Kidney (tissue), 14 donors: Measurements from ENCODE around the gene RPAP2. TPM values are rescaled to one million over a fixed set of nuclear protein-coding genes. Genes with fewer than 3 reads are reported as not detected.
"Not testable (repeated sequence)": the region's sequence is repeated elsewhere in the genome, so short reads cannot be mapped to it uniquely, and the experiment has no call there.

ENCODE experiments used
- DNase-seq, 5 donors: peaks; one replicate each; pipeline ENCODE4 v3.0.0-alpha.2; 2013 to 2020
- FAIRE-seq: peaks from 2 replicates; lab custom pipeline; 2012; peaks lifted over from hg19 to GRCh38; lab: Jason Lieb, UNC
- H3K27ac ChIP-seq, 2 donors: one replicate each; pipeline ENCODE4 v1.7.0; 2013; ENCODE audit warnings: low read depth in 2 of 2, low read length in 2 of 2, inconsistent platforms in 1 of 2
- H3K27me3 ChIP-seq: one replicate; pipeline ENCODE4 v1.7.1; 2013; ENCODE audit warnings: low read length, inconsistent platforms; ENCODE audit not compliant: control insufficient read depth, insufficient read depth
- H3K36me3 ChIP-seq, 3 donors: one replicate each; pipeline versions ENCODE4 v1.7.0 to v1.7.1; 2013; ENCODE audit warnings: low read length in 3 of 3, control low read depth in 1 of 3, inconsistent platforms in 1 of 3; ENCODE audit not compliant: insufficient read depth in 3 of 3, control insufficient read depth in 2 of 3
- H3K4me1 ChIP-seq, 3 donors: one replicate each; pipeline versions ENCODE4 v1.7.0 to v1.7.1; 2013; ENCODE audit warnings: low read length in 3 of 3, inconsistent platforms in 1 of 3, low read depth in 1 of 3; ENCODE audit not compliant: control insufficient read depth in 2 of 3, insufficient read depth in 2 of 3
- H3K4me3 ChIP-seq, 3 donors: one replicate each; pipeline versions ENCODE4 v1.7.0 to v1.8.1; 2013; ENCODE audit warnings: low read length in 3 of 3, control low read depth in 1 of 3, inconsistent platforms in 1 of 3
- H3K9ac ChIP-seq, 3 donors: one replicate each; pipeline versions ENCODE4 v1.7.0 to v1.7.1; 2013; ENCODE audit warnings: low read length in 3 of 3, control low read depth in 1 of 3, inconsistent platforms in 1 of 3
- H3K9me3 ChIP-seq, 3 donors: one replicate each; pipeline versions ENCODE4 v1.7.0 to v1.7.1; 2013; ENCODE audit warnings: low read length in 3 of 3, control low read depth in 1 of 3, inconsistent platforms in 1 of 3; ENCODE audit not compliant: control insufficient read depth in 2 of 3, insufficient read depth in 1 of 3
- intact Hi-C: fragments of 100-400 bp; cut with DNase I; formaldehyde crosslinking; loops from one replicate; pipeline ENCODE4 v1.11.1; 2022
- polyA plus RNA-seq: library from polyadenylated mRNA; stranded (reverse); fragments of 350-450 nt; fragmentation: Illumina TruSeq; extraction: RNeasy Lipid Tissue Mini Kit (QIAGEN cat#74804); gene quantifications from one replicate; pipeline ENCODE4 v1.2.3, GENCODE V29; 2014; ENCODE audit warnings: low read depth, low replicate concordance; ENCODE audit not compliant: insufficient read depth
- total RNA-seq: library from RNA; stranded (reverse); fragmentation: NEBNext Ultra II Directional; extraction: Animal tissue kit (Norgen Biotek cat#: 25700); gene quantifications from one replicate; pipeline ENCODE4 v1.2.1, GENCODE V29; 2021
- TF ChIP-seq, protein P1 (sequence below): IDR thresholded peaks from 3 replicates; pipeline ENCODE4 v1.5.1; 2012; ENCODE audit warnings: mild to moderate bottlenecking, moderate library complexity, borderline replicate concordance; ENCODE audit not compliant: insufficient read depth; ENCODE audit errors: extremely low read depth
- donor health status: control.
- donor health status: control.
- donor health status: control.
- donor health status: control.
- donor health status: control.
- donor health status: DM: yes; HTN: yes; CAD: no.
- donor health status: Normal renal cell carcinoma (clear cell type).

Gene RPAP2
- total and polyA plus RNA-seq, 2 donors from 2014 or later: 11.4 to 25.1 TPM

DNA sequence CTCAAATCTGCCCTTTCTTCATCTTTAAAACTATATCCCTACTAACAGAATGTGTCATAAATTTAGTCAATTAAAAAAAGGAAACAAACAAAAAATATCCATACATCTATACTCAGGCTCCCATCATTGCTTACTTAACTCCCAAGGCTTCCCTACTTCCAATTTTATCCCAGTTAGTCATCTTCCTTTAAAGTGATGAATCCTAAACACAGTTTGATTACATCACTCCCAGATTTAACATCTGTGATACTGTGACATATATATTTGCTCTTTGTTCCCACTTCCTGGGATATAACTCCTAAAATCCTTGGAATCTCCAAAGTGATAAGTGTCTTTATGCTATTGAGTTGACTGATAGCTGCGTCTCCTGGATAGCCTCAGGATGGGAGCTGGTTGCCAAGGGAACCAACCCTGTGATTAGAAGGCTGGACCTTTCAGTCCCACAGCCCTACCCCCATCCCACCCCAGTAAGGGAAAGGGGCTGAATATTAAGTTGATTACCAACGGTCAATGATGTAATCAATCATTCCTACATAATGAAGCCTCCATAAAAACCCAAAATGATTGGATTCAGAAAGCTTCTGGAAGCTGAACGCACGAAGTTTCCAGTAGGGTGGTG, 21.6 kb upstream of the RPAP2 start:
- H3K27me3 ChIP-seq: no peaks in the 10 kb centered on the region
- no peak overlapping the region for H3K27ac ChIP-seq
- no peaks in the 10 kb centered on the region for H3K9me3 ChIP-seq
- FAIRE-seq: no peak
- intact Hi-C loops: no loop called here
- H3K4me1 ChIP-seq: no peaks in the 10 kb centered on the region
- TF ChIP-seq, protein P1, sequence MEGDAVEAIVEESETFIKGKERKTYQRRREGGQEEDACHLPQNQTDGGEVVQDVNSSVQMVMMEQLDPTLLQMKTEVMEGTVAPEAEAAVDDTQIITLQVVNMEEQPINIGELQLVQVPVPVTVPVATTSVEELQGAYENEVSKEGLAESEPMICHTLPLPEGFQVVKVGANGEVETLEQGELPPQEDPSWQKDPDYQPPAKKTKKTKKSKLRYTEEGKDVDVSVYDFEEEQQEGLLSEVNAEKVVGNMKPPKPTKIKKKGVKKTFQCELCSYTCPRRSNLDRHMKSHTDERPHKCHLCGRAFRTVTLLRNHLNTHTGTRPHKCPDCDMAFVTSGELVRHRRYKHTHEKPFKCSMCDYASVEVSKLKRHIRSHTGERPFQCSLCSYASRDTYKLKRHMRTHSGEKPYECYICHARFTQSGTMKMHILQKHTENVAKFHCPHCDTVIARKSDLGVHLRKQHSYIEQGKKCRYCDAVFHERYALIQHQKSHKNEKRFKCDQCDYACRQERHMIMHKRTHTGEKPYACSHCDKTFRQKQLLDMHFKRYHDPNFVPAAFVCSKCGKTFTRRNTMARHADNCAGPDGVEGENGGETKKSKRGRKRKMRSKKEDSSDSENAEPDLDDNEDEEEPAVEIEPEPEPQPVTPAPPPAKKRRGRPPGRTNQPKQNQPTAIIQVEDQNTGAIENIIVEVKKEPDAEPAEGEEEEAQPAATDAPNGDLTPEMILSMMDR: no peak
- no peak overlapping the region for H3K9ac ChIP-seq
- DNase-seq: no peak
- peaks cover 0 to 4% (median 0%) of the 10 kb centered on the region in 3 donors for H3K36me3 ChIP-seq
- H3K4me3 ChIP-seq: no peak overlapping the region

DNA sequence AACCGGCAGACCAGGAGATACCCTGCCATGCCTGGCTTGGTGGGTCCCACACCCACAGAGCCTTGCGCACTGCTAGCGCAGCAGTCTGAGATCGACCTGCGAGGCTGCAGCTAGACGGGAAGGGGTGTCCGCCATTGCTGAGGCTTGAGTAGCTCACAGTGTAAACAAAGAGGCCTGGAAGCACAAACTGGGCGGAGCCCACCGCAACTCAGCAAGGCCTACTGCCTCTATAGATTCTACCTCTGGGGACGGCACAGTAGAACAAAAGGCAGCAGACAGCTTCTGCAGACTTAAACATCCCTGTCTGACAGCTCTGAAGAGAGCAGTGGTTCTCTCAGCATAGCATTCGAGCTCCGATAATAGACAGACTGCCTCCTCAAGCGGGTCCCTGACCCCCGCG, 19.1 kb upstream of the RPAP2 start:
- H3K4me3 ChIP-seq, H3K9ac ChIP-seq, FAIRE-seq, H3K9me3 ChIP-seq, H3K4me1 ChIP-seq, H3K36me3 ChIP-seq, DNase-seq, intact Hi-C loops, H3K27ac ChIP-seq, H3K27me3 ChIP-seq: not testable (repeated sequence)

DNA sequence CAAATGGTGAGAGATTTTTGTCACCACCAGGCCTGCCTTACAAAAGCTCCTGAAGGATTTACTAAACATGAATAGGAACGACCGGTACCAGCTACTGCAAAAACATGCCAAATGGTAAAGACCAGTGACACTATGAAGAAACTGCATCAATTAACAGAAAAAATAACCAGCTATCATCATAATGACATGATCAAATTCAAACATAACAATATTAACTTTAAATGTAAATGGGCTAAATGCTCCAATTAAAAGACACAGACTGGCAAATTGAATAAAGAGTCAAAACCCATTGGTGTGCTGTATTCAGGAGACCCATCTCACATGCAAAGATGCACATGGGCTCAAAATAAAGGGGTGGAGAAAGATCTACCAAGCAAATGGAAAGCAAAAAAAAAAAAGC, 17.4 kb upstream of the RPAP2 start:
- H3K4me3 ChIP-seq, H3K9ac ChIP-seq, H3K36me3 ChIP-seq, H3K27ac ChIP-seq, intact Hi-C loops, H3K4me1 ChIP-seq, DNase-seq, H3K9me3 ChIP-seq, FAIRE-seq, H3K27me3 ChIP-seq: not testable (repeated sequence)

DNA sequence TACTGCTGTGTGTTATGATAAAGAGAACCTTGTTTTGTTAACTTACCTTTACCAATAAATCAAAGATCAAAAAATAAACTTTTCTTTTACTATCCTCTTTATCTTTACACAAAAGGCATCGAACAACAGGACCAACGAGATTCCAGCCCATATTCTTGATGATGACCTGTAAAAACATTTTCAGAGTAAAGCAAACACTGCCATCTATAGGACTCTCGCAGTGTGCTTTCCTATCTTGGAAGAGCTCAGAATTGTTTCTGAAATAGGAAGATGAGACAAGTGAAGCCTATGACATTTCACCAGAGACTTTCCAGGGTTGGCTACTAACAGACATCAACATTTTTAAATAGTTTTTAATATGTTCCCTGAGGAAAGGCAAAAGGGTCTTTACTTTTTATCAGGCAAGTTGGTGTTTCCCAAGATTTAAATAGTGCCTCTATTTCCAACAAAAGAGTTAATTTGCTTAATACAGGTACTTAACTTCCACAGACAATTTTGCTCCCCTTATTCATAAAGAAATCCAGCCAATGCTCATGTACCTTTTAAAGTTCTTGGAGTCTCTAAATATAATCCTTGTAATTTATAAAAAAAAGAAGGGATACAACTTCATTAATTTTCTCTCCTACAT, 7.4 kb upstream of the RPAP2 start:
- TF ChIP-seq, protein P1: peak; percentile 45
- no peak overlapping the region for H3K9ac ChIP-seq
- intact Hi-C loops: no loop called here
- FAIRE-seq (peak; percentile 91), DNase-seq (peak in 3 of 5 donors; percentile 11 to 74 (median 68))
- no peak overlapping the region for H3K27ac ChIP-seq
- no peaks in the 10 kb centered on the region for H3K4me1 ChIP-seq
- no peak overlapping the region for H3K4me3 ChIP-seq
- H3K9me3 ChIP-seq: no peaks in the 10 kb centered on the region
- H3K36me3 ChIP-seq: peaks cover 0 to 6% (median 5%) of the 10 kb centered on the region in 3 donors
- H3K27me3 ChIP-seq: no peaks in the 10 kb centered on the region
